HCT116 (cell line): ENCODE measurements around the gene CAMSAP3. TPM values are rescaled to one million over a fixed set of nuclear protein-coding genes. Genes with fewer than 3 reads are reported as not detected.
A peak's percentile ranks its signal among the peaks of the same experiment; 100 is the strongest.

ENCODE experiments used
- ATAC-seq: fragments of 200-7000 bp; cut with Tn5 transposase; 2 replicates; pipeline ENCODE4 v1.9.1; 2020; ENCODE audit warnings: mild to moderate bottlenecking, moderate library complexity
- BruUV-seq: library from RNA; stranded (reverse); fragments of 400-500 nt; replicated peaks from 2 replicates; lab custom pipeline; 2021; lab: Mats Ljungman, UMichigan
- CTCF ChIA-PET: fragments of 300-600 bp; sonication (Branson Sonifier 250); formaldehyde crosslinking; loops from one replicate; lab custom pipeline; 2021; ENCODE audit warnings: antibody characterized with exemption; lab: Charles Lee
- POLR2A ChIA-PET: fragments of 300-600, 350-600 bp; sonication (Branson Sonifier 250); formaldehyde crosslinking; loops from one replicate; lab custom pipeline; 2021; ENCODE audit warnings: antibody characterized with exemption; lab: Charles Lee
- RAD21 ChIA-PET, 2 experiments: fragments of 300-600 bp; sonication (Branson Sonifier 250); formaldehyde crosslinking; loops; one replicate each; lab custom pipeline; 2023; ENCODE audit warnings: low total read pairs in 2 of 2; ENCODE audit not compliant: uncharacterized antibody in 2 of 2, unreplicated experiment in 2 of 2, low non-redundant PET in 1 of 2; lab: Charles Lee
- DNase-seq: peaks from one replicate; pipeline ENCODE4 v3.0.0-alpha.2; 2010; ENCODE audit warnings: low read depth, low spot score
- H2AFZ ChIP-seq: fragments of 200-600 bp; shearing (Covaris generic), sonication (generic); 2 replicates; pipeline ENCODE4 v1.6.1; 2017; ENCODE audit warnings: low read depth, mixed run types, mixed read lengths, antibody characterized with exemption, low read length; ENCODE audit not compliant: poor library complexity, severe bottlenecking
- H3K27ac ChIP-seq: 2 replicates; pipeline ENCODE4 v1.5.1; 2012; ENCODE audit warnings: low read depth, low read length
- H3K27me3 ChIP-seq: fragments of 200-600 bp; sonication (generic); 2 replicates; pipeline ENCODE4 v1.6.1; 2016; ENCODE audit warnings: mixed run types, low read length, mixed read lengths; ENCODE audit not compliant: insufficient read depth
- H3K36me3 ChIP-seq, 2 experiments: fragments of 200-500 bp in 1 of 2; fragments of 200-600 bp in 1 of 2; sonication (Bioruptor generic) in 1 of 2; sonication (generic) in 1 of 2; 2 replicates each; pipeline versions ENCODE4 v1.5.1 to v1.6.1; 2014 to 2016; ENCODE audit warnings: low read length in 2 of 2, inconsistent platforms in 1 of 2, mixed read lengths in 1 of 2, mixed run types in 1 of 2; ENCODE audit not compliant: insufficient read depth in 2 of 2, control insufficient read depth in 1 of 2
- H3K4me1 ChIP-seq, 2 experiments: fragments of 200-600 bp in 1 of 2; sonication (generic) in 1 of 2; 2 replicates each; pipeline versions ENCODE4 v1.5.1 to v1.6.1; 2012 to 2017; ENCODE audit warnings: low read length in 2 of 2, inconsistent platforms in 1 of 2, mild to moderate bottlenecking in 1 of 2, mixed read lengths in 1 of 2, mixed run types in 1 of 2, moderate library complexity in 1 of 2; ENCODE audit not compliant: insufficient read depth in 2 of 2, control insufficient read depth in 1 of 2
- H3K4me2 ChIP-seq: fragments of 200-600 bp; sonication (generic); 2 replicates; pipeline ENCODE4 v1.6.1; 2017; ENCODE audit warnings: mixed run types, low read length, mixed read lengths
- H3K4me3 ChIP-seq, 2 experiments: fragments of 200-600 bp in 1 of 2; sonication (generic) in 1 of 2; replicated peaks in 1 of 2; 2 replicates each; pipeline ENCODE4 v1.5.1; 2011 to 2016; ENCODE audit warnings: low read length in 2 of 2, control low read depth in 1 of 2, low read depth in 1 of 2, mild to moderate bottlenecking in 1 of 2, mixed read lengths in 1 of 2, mixed run types in 1 of 2
- H3K79me2 ChIP-seq: fragments of 200-600 bp; sonication (generic); 2 replicates; pipeline ENCODE4 v1.6.1; 2017; ENCODE audit warnings: mild to moderate bottlenecking, mixed run types, low read length, moderate library complexity, mixed read lengths; ENCODE audit not compliant: insufficient read depth
- H3K9ac ChIP-seq: fragments of 200-600 bp; sonication (generic); 2 replicates; pipeline ENCODE4 v1.6.1; 2016; ENCODE audit warnings: low read length, mixed read lengths
- H3K9me2 ChIP-seq: fragments of 200-600 bp; sonication (generic), shearing (Covaris generic); 2 replicates; pipeline ENCODE4 v1.6.1; 2017; ENCODE audit warnings: mixed run types, mild to moderate bottlenecking, moderate library complexity; ENCODE audit not compliant: insufficient read depth
- H3K9me3 ChIP-seq, 2 experiments: fragments of 200-500 bp in 1 of 2; fragments of 200-600 bp in 1 of 2; sonication (Bioruptor generic) in 1 of 2; sonication (generic) in 1 of 2; 2 replicates each; pipeline ENCODE4 v1.6.1; 2014 to 2017; ENCODE audit warnings: low read length in 2 of 2, mixed read lengths in 2 of 2, inconsistent platforms in 1 of 2, low read depth in 1 of 2, mild to moderate bottlenecking in 1 of 2, mixed run types in 1 of 2, moderate library complexity in 1 of 2; ENCODE audit not compliant: control insufficient read depth in 1 of 2, insufficient read depth in 1 of 2
- H4K20me1 ChIP-seq: fragments of 200-600 bp; sonication (generic), shearing (Covaris generic); 2 replicates; pipeline ENCODE4 v1.6.1; 2017; ENCODE audit warnings: mixed run types, mild to moderate bottlenecking, moderate library complexity; ENCODE audit not compliant: insufficient read depth
- EGR1 ChIP-seq: IDR thresholded peaks from 2 replicates; pipeline ENCODE4 v1.6.1; 2012; ENCODE audit warnings: low read depth
- ELF1 ChIP-seq: IDR thresholded peaks from 2 replicates; pipeline ENCODE4 v1.6.1; 2012; ENCODE audit warnings: low read depth, borderline replicate concordance
- EZH2 ChIP-seq: fragments of 200-600 bp; sonication (generic); IDR thresholded peaks from 2 replicates; pipeline ENCODE4 v1.6.1; 2017; ENCODE audit warnings: antibody characterized with exemption, mixed run types
- EZH2phosphoT487 ChIP-seq: fragments of 200-600 bp; IDR thresholded peaks from 2 replicates; pipeline ENCODE4 v1.6.1; 2018; ENCODE audit warnings: antibody characterized with exemption, borderline replicate concordance
- FOSL1 ChIP-seq: IDR thresholded peaks from 2 replicates; pipeline ENCODE4 v1.6.1; 2012; ENCODE audit warnings: low read depth
- POLR2AphosphoS5 ChIP-seq: IDR thresholded peaks from 2 replicates; pipeline ENCODE4 v1.6.1; 2011; ENCODE audit warnings: mild to moderate bottlenecking, low read depth, low read length, moderate library complexity
- RAD21 ChIP-seq: IDR thresholded peaks from 2 replicates; pipeline ENCODE4 v1.6.1; 2012; ENCODE audit warnings: low read depth, mild to moderate bottlenecking
- YY1 ChIP-seq: IDR thresholded peaks from 2 replicates; pipeline ENCODE4 v1.6.1; 2011; ENCODE audit warnings: low read length, low read depth, moderate library complexity, mild to moderate bottlenecking; ENCODE audit not compliant: insufficient replicate concordance; ENCODE audit errors: extremely low read depth
- ZNF274 ChIP-seq: fragments of 200-500 bp; sonication (Bioruptor generic); IDR thresholded peaks from 2 replicates; pipeline ENCODE4 v1.6.1; 2014; ENCODE audit warnings: mild to moderate bottlenecking, low read depth, low read length, inconsistent platforms
- intact Hi-C: fragments of 100-400 bp; cut with micrococcal nuclease; formaldehyde crosslinking; loops from 2 replicates; pipeline ENCODE4 v1.10.0; 2022
- total RNA-seq: library from RNA; stranded (reverse); gene quantifications from one replicate; pipeline ENCODE4 v1.2.1, GENCODE V29; 2021; ENCODE audit not compliant: unreplicated experiment
- TF ChIP-seq, protein P1 (sequence below): IDR thresholded peaks from 2 replicates; pipeline ENCODE4 v1.6.1; 2012
- TF ChIP-seq, protein P2 (sequence below), 3 experiments: fragments of 200-600 bp in 1 of 3; sonication (generic) in 1 of 3; IDR thresholded peaks in 2 of 3; conservative IDR thresholded peaks in 1 of 3; 2 replicates each; pipeline ENCODE4 v1.5.1; 2012 to 2017; ENCODE audit warnings: low read depth in 2 of 3, low read length in 2 of 3, antibody characterized with exemption in 1 of 3, borderline replicate concordance in 1 of 3, control low read depth in 1 of 3, mild to moderate bottlenecking in 1 of 3, mixed read lengths in 1 of 3, mixed run types in 1 of 3, moderate library complexity in 1 of 3; ENCODE audit not compliant: insufficient read depth in 1 of 3
- TF ChIP-seq, protein P3 (sequence below): IDR thresholded peaks from 2 replicates; pipeline ENCODE4 v1.6.1; 2012
- TF ChIP-seq, protein P4 (sequence below): IDR thresholded peaks from 2 replicates; pipeline ENCODE4 v1.6.1; 2012; ENCODE audit warnings: low read depth
- TF ChIP-seq, protein P5 (sequence below): IDR thresholded peaks from 2 replicates; pipeline ENCODE4 v1.6.1; 2011; ENCODE audit warnings: mild to moderate bottlenecking, low read length, moderate library complexity; ENCODE audit not compliant: insufficient replicate concordance; ENCODE audit errors: extremely low read depth

Gene CAMSAP3
- total RNA-seq, 1 experiment from 2014 or later = 24.0 TPM

DNA sequence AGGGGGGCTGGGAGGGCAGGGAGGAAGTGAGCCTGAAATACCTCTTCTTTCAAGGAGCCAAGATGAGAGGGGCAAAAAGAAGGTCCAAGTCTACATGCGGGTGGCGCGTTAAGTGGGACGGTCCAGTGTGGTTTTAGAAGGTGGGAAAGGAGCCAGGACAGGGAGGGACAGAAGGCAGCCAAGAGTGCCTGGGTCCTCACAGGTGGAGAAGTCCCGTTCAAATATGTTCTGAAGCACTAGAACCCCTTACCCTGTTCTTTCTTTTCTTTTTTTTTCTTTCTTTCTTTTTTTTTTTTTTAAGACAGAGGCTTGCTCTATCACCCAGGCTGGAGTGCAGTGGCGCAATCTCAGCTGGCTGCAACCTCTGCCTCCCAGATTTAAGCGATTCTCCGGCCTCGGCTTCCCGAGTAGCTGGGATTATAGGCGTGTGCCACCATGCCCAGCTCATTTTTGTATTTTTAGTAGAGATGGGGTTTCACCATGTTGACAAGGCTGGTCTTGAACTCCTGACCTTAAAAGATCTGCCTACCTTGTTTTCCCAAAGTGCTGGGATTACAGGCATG is 7.4 kb downstream of the CAMSAP3 start:
- H3K9me3 ChIP-seq = no peaks in the 10 kb centered on the region
- no peaks in the 10 kb centered on the region for H4K20me1 ChIP-seq
- peaks cover 10 to 40% of the 10 kb centered on the region in 2 experiments for H3K4me1 ChIP-seq
- no peak for TF ChIP-seq EZH2phosphoT487
- TF ChIP-seq, protein P1, sequence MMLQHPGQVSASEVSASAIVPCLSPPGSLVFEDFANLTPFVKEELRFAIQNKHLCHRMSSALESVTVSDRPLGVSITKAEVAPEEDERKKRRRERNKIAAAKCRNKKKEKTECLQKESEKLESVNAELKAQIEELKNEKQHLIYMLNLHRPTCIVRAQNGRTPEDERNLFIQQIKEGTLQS = no peak
- no peak for TF ChIP-seq RAD21
- TF ChIP-seq EGR1 = no peak
- TF ChIP-seq POLR2AphosphoS5 = no peak
- TF ChIP-seq, protein P2, sequence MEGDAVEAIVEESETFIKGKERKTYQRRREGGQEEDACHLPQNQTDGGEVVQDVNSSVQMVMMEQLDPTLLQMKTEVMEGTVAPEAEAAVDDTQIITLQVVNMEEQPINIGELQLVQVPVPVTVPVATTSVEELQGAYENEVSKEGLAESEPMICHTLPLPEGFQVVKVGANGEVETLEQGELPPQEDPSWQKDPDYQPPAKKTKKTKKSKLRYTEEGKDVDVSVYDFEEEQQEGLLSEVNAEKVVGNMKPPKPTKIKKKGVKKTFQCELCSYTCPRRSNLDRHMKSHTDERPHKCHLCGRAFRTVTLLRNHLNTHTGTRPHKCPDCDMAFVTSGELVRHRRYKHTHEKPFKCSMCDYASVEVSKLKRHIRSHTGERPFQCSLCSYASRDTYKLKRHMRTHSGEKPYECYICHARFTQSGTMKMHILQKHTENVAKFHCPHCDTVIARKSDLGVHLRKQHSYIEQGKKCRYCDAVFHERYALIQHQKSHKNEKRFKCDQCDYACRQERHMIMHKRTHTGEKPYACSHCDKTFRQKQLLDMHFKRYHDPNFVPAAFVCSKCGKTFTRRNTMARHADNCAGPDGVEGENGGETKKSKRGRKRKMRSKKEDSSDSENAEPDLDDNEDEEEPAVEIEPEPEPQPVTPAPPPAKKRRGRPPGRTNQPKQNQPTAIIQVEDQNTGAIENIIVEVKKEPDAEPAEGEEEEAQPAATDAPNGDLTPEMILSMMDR (IDR thresholded peaks at IDR 0.05 in 2 of 3, conservative IDR thresholded peaks at IDR 0.05 in 1 of 3; ENCODE audit: borderline replicate concordance in 1 of 3, insufficient read depth in 1 of 3, low read depth in 2 of 3, low read length in 2 of 3) = no peak
- TF ChIP-seq, protein P3, sequence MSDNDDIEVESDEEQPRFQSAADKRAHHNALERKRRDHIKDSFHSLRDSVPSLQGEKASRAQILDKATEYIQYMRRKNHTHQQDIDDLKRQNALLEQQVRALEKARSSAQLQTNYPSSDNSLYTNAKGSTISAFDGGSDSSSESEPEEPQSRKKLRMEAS = no peak
- TF ChIP-seq YY1 = no peak
- no peak for TF ChIP-seq EZH2
- TF ChIP-seq, protein P4, sequence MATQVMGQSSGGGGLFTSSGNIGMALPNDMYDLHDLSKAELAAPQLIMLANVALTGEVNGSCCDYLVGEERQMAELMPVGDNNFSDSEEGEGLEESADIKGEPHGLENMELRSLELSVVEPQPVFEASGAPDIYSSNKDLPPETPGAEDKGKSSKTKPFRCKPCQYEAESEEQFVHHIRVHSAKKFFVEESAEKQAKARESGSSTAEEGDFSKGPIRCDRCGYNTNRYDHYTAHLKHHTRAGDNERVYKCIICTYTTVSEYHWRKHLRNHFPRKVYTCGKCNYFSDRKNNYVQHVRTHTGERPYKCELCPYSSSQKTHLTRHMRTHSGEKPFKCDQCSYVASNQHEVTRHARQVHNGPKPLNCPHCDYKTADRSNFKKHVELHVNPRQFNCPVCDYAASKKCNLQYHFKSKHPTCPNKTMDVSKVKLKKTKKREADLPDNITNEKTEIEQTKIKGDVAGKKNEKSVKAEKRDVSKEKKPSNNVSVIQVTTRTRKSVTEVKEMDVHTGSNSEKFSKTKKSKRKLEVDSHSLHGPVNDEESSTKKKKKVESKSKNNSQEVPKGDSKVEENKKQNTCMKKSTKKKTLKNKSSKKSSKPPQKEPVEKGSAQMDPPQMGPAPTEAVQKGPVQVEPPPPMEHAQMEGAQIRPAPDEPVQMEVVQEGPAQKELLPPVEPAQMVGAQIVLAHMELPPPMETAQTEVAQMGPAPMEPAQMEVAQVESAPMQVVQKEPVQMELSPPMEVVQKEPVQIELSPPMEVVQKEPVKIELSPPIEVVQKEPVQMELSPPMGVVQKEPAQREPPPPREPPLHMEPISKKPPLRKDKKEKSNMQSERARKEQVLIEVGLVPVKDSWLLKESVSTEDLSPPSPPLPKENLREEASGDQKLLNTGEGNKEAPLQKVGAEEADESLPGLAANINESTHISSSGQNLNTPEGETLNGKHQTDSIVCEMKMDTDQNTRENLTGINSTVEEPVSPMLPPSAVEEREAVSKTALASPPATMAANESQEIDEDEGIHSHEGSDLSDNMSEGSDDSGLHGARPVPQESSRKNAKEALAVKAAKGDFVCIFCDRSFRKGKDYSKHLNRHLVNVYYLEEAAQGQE = no peak
- TF ChIP-seq, protein P5, sequence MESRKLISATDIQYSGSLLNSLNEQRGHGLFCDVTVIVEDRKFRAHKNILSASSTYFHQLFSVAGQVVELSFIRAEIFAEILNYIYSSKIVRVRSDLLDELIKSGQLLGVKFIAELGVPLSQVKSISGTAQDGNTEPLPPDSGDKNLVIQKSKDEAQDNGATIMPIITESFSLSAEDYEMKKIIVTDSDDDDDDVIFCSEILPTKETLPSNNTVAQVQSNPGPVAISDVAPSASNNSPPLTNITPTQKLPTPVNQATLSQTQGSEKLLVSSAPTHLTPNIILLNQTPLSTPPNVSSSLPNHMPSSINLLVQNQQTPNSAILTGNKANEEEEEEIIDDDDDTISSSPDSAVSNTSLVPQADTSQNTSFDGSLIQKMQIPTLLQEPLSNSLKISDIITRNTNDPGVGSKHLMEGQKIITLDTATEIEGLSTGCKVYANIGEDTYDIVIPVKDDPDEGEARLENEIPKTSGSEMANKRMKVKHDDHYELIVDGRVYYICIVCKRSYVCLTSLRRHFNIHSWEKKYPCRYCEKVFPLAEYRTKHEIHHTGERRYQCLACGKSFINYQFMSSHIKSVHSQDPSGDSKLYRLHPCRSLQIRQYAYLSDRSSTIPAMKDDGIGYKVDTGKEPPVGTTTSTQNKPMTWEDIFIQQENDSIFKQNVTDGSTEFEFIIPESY = no peak
- TF ChIP-seq FOSL1 = no peak
- TF ChIP-seq ELF1 = no peak
- no peak for TF ChIP-seq ZNF274
- no peak for ATAC-seq
- RAD21 ChIA-PET = no interaction called here
- no peak overlapping the region; a peak in 1 of 4 replicates for H3K4me3 ChIP-seq
- H3K9me2 ChIP-seq = peaks cover 3% of the 10 kb centered on the region; the same call in 1 of the 2 replicates
- CTCF ChIA-PET = no interaction called here
- H3K4me2 ChIP-seq = peak overlapping the region; percentile 58
- POLR2A ChIA-PET = no interaction called here
- intact Hi-C loops = no loop called here
- no peaks in the 10 kb centered on the region for H3K27me3 ChIP-seq
- peak overlapping the region; percentile 32 for H3K27ac ChIP-seq
- no peak for DNase-seq
- H3K79me2 ChIP-seq = peaks cover 29% of the 10 kb centered on the region
- peaks cover 0 to 7% of the 10 kb centered on the region in 2 experiments; a peak in 2 of 4 replicates for H3K36me3 ChIP-seq
- H2AFZ ChIP-seq = no peak overlapping the region
- no TSS peak for BruUV-seq
- H3K9ac ChIP-seq = peak overlapping the region; percentile 26; the same call in 1 of the 2 replicates
